NB4 (cell line): ENCODE measurements around the gene SPRYD3.

ENCODE experiments used
- DNase-seq: peaks from one replicate; pipeline ENCODE4 v3.0.0; 2010; ENCODE audit warnings: low read depth
- H3K4me3 ChIP-seq: one replicate; pipeline ENCODE4 v1.5.1; 2011; ENCODE audit warnings: mild to moderate bottlenecking, low read depth, low read length, moderate library complexity
- CTCF ChIP-seq: IDR thresholded peaks from one replicate; pipeline ENCODE4 v1.5.1; 2012; ENCODE audit warnings: low read depth, low read length
- MAX ChIP-seq: IDR thresholded peaks from 2 replicates; pipeline ENCODE4 v1.6.1; 2011; ENCODE audit warnings: low read depth, low read length
- MYC ChIP-seq: IDR thresholded peaks from 2 replicates; pipeline ENCODE4 v1.6.1; 2011; ENCODE audit warnings: low read depth, low read length
- POLR2A ChIP-seq: IDR thresholded peaks from 2 replicates; pipeline ENCODE4 v1.6.1; 2011; ENCODE audit warnings: mild to moderate bottlenecking; ENCODE audit not compliant: insufficient read length; ENCODE audit errors: extremely low read depth

The SPRYD3 gene

GRCh38 chr12:53048780-53049401 lies 30.3 kb downstream of the SPRYD3 start:
- no peak overlapping the region for H3K4me3 ChIP-seq
- no peak for DNase-seq
- TF ChIP-seq MYC = no peak
- TF ChIP-seq MAX = no peak
- TF ChIP-seq CTCF = no peak
- TF ChIP-seq POLR2A = no peak

- DNase-seq = no peak
- TF ChIP-seq MAX = no peak
- no peak for TF ChIP-seq MYC
- no peak for TF ChIP-seq POLR2A
- TF ChIP-seq CTCF = no peak
These were observed 31.0 kb downstream of the SPRYD3 start for GRCh38 chr12:53048033-53048779.

GRCh38 chr12:53047221-53048032 lies 31.8 kb downstream of the SPRYD3 start:
- DNase-seq = peak; percentile 66
- H3K4me3 ChIP-seq = no peak overlapping the region
- no peak for TF ChIP-seq MYC
- peak; percentile 13 for TF ChIP-seq CTCF
- TF ChIP-seq MAX = no peak
- no peak for TF ChIP-seq POLR2A

More at GRCh38 chr12:53048033-53048779, 31.0 kb downstream of the SPRYD3 start:
- no peak overlapping the region for H3K4me3 ChIP-seq

GRCh38 chr12:53046655-53047220 lies 32.5 kb downstream of the SPRYD3 start:
- TF ChIP-seq MAX = no peak
- no peak for TF ChIP-seq POLR2A
- TF ChIP-seq MYC = no peak
- no peak for TF ChIP-seq CTCF
- H3K4me3 ChIP-seq = peak overlapping the region; percentile 71
- DNase-seq = peak; percentile 79

- DNase-seq = no peak
- TF ChIP-seq MAX (no peak), MYC (no peak), POLR2A (no peak), CTCF (no peak)
- no peak overlapping the region for H3K4me3 ChIP-seq
These were observed 33.5 kb downstream of the SPRYD3 start for GRCh38 chr12:53045696-53046045.
